Skin epidermis (tissue), 12 donors: Measurements from ENCODE around the gene CHD9.

Source experiments
- H3K27ac ChIP-seq, 21 experiments: fragments of 200-600 bp; sonication (generic) in 11 of 21; one replicate each; pipeline ENCODE4 v1.5.0; 2020; ENCODE audit warnings: mild to moderate bottlenecking in 3 of 21, inconsistent platforms in 2 of 21, moderate library complexity in 2 of 21
- H3K4me3 ChIP-seq, 7 experiments: fragments of 200-600 bp; sonication (generic) in 2 of 7; one replicate each; pipeline ENCODE4 v1.5.0; 2020; ENCODE audit warnings: inconsistent platforms in 2 of 7, mild to moderate bottlenecking in 2 of 7, moderate library complexity in 1 of 7

Gene CHD9

DNA sequence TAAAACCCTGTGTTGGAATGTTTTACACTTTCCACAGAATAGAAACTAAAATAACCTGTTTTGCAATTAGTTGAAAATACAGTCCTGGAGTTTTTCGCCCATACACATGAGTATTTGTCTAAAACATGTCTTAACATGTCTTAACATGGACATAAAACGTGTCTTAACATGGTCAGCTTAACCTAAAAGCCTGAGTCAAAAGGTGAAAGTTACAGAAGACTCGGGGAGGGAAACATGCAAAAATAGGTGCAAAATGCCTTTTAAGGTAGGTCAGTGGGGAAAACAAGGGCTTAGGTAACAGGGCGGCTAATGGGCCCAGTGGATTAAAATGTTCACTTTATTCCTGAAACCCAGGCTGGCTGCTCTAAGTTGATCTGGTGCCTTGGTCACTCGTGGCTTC, 323.3 kb downstream of the CHD9 start:
- H3K4me3 ChIP-seq, result no peak overlapping the region
- no peak overlapping the region for H3K27ac ChIP-seq
